ENCODE results near the gene PTPRE. TPM values are rescaled to one million over a fixed set of nuclear protein-coding genes. Genes with fewer than 3 reads are reported as not detected.

PTPRE gene
- total RNA-seq, 1 experiment from 2014 or later: 0.50 TPM

DNA sequence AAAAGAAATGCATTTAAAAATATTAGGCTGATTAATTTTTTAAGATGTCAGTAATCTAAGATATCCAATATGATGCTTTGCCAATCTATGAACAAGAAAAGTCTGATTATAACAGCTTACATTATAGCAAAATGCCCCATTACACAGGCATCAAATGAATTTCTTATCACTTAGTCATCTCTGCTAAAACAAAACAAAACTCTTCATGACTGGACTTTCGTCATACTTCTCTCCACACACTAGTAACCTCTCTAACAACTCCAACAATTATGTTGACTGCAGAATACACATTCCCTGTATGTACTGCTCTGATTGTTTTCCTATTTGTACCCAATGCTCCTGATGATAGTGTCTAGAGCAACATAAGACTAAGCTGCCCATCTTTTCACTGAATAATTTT lies 223.1 kb downstream of the PTPRE start:
- Histone ChIP-seq H3K4me3 (ENCODE audit: low read depth, low read length) (no peak overlapping the region), H3K9me3 (no peaks in the 10 kb centered on the region), H3K4me1 (peaks cover 10% of the 10 kb centered on the region; the same call in 1 of the 2 replicates), H3K36me3 (ENCODE audit: control insufficient read depth, insufficient read depth, low read length) (no peaks in the 10 kb centered on the region), H3K27me3 (replicated peaks; ENCODE audit: control insufficient read depth, insufficient read depth, low read length) (no peaks in the 10 kb centered on the region)
- BruUV-seq (replicated peaks): no TSS peak
- TF ChIP-seq CTCF (IDR thresholded peaks at IDR 0.05; ENCODE audit: insufficient read depth in 1 of 2, low read depth in 1 of 2, low read length in 1 of 2, severe bottlenecking in 1 of 2, unreplicated experiment in 1 of 2): no peak
- no peak for DNase-seq
- no peaks in the 10 kb centered on the region for H3K4me1 Mint-ChIP-seq (ENCODE audit: low read depth, unreplicated experiment)
- no peaks in the 10 kb centered on the region for H3K9me3 Mint-ChIP-seq (ENCODE audit: unreplicated experiment)
- H3K4me3 Mint-ChIP-seq (ENCODE audit: unreplicated experiment): no peak overlapping the region
- H3K27me3 Mint-ChIP-seq (ENCODE audit: insufficient read depth, unreplicated experiment): no peaks in the 10 kb centered on the region
- H3K36me3 Mint-ChIP-seq (ENCODE audit: insufficient read depth, unreplicated experiment): peaks cover 14% of the 10 kb centered on the region
- ChIA-PET POLR2A (no interaction called here), CTCF (no interaction called here)
- intact Hi-C loops (cut with micrococcal nuclease; ENCODE audit: unreplicated experiment): no loop called here
- H3K27ac Mint-ChIP-seq (ENCODE audit: unreplicated experiment): no peak overlapping the region

Other genes with a start within 250 kb of the PTPRE start
- not detected in 2 replicates for gene FOXI2, start 169.9 kb upstream of the PTPRE start, total RNA-seq (2022)
- 0.93 and 1.1 TPM in 2 replicates for gene CLRN3, start 14.2 kb upstream of the PTPRE start, total RNA-seq (2022)
- gene MKI67, start 219.3 kb downstream of the PTPRE start, total RNA-seq (2022): 111 and 128 TPM in 2 replicates